ENCODE measurements around the gene EIF3C. TPM values are rescaled to one million over a fixed set of nuclear protein-coding genes. Genes with fewer than 3 reads are reported as not detected.

Gene EIF3C, protein sequence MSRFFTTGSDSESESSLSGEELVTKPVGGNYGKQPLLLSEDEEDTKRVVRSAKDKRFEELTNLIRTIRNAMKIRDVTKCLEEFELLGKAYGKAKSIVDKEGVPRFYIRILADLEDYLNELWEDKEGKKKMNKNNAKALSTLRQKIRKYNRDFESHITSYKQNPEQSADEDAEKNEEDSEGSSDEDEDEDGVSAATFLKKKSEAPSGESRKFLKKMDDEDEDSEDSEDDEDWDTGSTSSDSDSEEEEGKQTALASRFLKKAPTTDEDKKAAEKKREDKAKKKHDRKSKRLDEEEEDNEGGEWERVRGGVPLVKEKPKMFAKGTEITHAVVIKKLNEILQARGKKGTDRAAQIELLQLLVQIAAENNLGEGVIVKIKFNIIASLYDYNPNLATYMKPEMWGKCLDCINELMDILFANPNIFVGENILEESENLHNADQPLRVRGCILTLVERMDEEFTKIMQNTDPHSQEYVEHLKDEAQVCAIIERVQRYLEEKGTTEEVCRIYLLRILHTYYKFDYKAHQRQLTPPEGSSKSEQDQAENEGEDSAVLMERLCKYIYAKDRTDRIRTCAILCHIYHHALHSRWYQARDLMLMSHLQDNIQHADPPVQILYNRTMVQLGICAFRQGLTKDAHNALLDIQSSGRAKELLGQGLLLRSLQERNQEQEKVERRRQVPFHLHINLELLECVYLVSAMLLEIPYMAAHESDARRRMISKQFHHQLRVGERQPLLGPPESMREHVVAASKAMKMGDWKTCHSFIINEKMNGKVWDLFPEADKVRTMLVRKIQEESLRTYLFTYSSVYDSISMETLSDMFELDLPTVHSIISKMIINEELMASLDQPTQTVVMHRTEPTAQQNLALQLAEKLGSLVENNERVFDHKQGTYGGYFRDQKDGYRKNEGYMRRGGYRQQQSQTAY
- 193 to 400 TPM (median 345 TPM) in 5 replicates for total RNA-seq (2022; extraction: Qiagen RNA extraction)

DNA sequence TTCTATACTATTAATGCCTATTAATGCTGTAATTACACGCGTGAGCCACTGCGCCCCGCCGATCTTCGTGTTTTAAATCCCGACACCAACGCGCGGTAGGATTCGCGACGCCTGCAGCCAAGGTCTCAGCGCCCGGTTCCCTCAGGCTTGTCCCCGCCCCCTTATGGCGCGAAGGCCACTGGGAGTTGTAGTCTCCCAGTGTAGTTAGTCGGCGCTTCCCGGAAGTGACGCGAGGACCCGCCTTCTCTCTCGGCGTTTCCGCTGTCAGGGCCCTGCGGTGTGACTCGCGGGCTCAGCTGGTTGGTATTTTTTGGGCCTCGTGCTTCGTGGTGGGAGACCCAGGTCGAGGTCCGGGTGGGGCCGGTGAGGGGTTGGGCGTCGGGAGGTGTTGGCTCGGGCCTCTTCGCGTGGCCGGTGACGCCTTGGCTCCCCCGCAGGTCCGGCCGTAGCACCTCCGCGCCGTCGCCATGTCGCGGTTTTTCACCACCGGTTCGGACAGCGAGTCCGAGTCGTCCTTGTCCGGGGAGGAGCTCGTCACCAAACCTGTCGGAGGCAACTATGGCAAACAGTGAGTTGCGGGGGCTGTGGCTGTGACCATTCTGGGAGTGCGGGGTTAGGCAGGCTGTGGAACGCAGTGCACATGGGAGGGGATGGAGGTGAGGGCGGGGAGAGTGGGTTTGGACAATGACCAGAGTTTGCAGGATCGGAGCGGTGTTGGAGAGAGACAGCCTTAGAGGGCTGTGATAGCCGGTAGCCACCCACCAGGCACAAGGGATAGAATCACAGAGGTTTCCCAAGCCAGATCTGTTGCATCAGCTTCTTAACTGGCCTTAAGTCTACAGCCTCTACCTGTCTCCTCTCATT lies at the start of gene EIF3C:
EIF3C (plus strand) TSS at position 245 of the 864 bp plus-strand sequence; CDS start at position 468, 223 bp downstream.

DNA sequence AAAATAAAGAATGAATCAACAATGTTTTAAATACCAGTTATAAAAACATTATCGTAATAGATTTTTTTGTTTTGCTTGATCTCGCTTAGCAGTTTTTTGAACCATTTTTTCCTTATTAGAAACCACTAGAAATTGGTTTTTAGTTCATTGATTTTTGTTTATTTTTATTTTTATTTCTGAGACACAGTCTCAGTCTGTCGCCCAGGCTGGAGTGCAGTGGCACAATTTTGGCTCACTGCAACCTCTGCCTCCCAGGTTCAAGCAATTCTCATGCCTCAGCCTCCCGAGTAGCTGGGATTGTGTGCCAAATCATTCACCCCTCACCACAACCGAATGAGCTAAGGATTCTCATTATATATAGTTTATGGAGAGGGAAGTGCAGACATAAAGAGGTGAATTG lies 40.2 kb downstream of the EIF3C start, which contains the start of gene NPIPB9:
NPIPB9 (plus strand) TSS at position 301 of the 400 bp plus-strand sequence.

Other genes with a start within 250 kb of the EIF3C start
- 0.29 to 0.50 TPM (median 0.37 TPM) in 4 of 5 replicates, not detected in the other for gene NPIPB7, start 239.1 kb upstream of the EIF3C start, total RNA-seq (2022; extraction: Qiagen RNA extraction)
- 19.4 to 38.3 TPM (median 32.4 TPM) in 5 replicates for gene CLN3, start 219.4 kb upstream of the EIF3C start, total RNA-seq (2022; extraction: Qiagen RNA extraction)
- gene APOBR, start 216.8 kb upstream of the EIF3C start, total RNA-seq (2022; extraction: Qiagen RNA extraction) = 0.04 to 0.09 TPM (median 0.05 TPM) in 3 of 5 replicates, not detected in the others
- not detected in 5 replicates for gene IL27, start 204.6 kb upstream of the EIF3C start, total RNA-seq (2022; extraction: Qiagen RNA extraction)
- 11.2 to 18.4 TPM (median 14.4 TPM) in 5 replicates for gene NUPR1, start 172.5 kb upstream of the EIF3C start, total RNA-seq (2022; extraction: Qiagen RNA extraction)
- 18.3 to 24.9 TPM (median 20.4 TPM) in 5 replicates for gene SGF29, start 157.5 kb upstream of the EIF3C start, total RNA-seq (2022; extraction: Qiagen RNA extraction)
- 0.11 to 0.19 TPM (median 0.16 TPM) in 4 of 5 replicates, not detected in the other for gene SULT1A2, start 114.4 kb upstream of the EIF3C start, total RNA-seq (2022; extraction: Qiagen RNA extraction)
- gene SULT1A1, start 101.4 kb upstream of the EIF3C start, total RNA-seq (2022; extraction: Qiagen RNA extraction) = 5.3 to 6.6 TPM (median 5.5 TPM) in 5 replicates
- gene NPIPB8, start 73.4 kb upstream of the EIF3C start, total RNA-seq (2022; extraction: Qiagen RNA extraction) = 0.59 TPM in 1 of 5 replicates, not detected in the others
- gene NPIPB9, start 40.3 kb downstream of the EIF3C start, total RNA-seq (2022; extraction: Qiagen RNA extraction) = 0.88 to 2.5 TPM (median 1.5 TPM) in 5 replicates
- gene ATXN2L, start 111.5 kb downstream of the EIF3C start, total RNA-seq (2022; extraction: Qiagen RNA extraction) = 85.3 to 130 TPM (median 118 TPM) in 5 replicates
- gene TUFM, start 134.9 kb downstream of the EIF3C start, total RNA-seq (2022; extraction: Qiagen RNA extraction) = 219 to 319 TPM (median 284 TPM) in 5 replicates
- gene SH2B1, start 152.4 kb downstream of the EIF3C start, total RNA-seq (2022; extraction: Qiagen RNA extraction) = 21.5 to 29.4 TPM (median 28.3 TPM) in 5 replicates
- gene ATP2A1, start 167.0 kb downstream of the EIF3C start, total RNA-seq (2022; extraction: Qiagen RNA extraction) = 1.3 to 3.8 TPM (median 1.9 TPM) in 5 replicates
- 7.8 to 10.8 TPM (median 9.0 TPM) in 5 replicates for gene RABEP2, start 213.8 kb downstream of the EIF3C start, total RNA-seq (2022; extraction: Qiagen RNA extraction)
- not detected in 5 replicates for gene CD19, start 220.5 kb downstream of the EIF3C start, total RNA-seq (2022; extraction: Qiagen RNA extraction)
- gene NFATC2IP, start 239.5 kb downstream of the EIF3C start, total RNA-seq (2022; extraction: Qiagen RNA extraction) = 18.0 to 32.6 TPM (median 24.3 TPM) in 5 replicates